Peyer's patch (tissue), 4 donors: ENCODE data around the gene ZBTB20. TPM values are rescaled to one million over a fixed set of nuclear protein-coding genes. Genes with fewer than 3 reads are reported as not detected.

Source experiments
- DNase-seq, 3 donors: peaks; one replicate each; pipeline ENCODE4 v3.0.0-alpha.2; 2017 to 2019
- H3K27ac ChIP-seq, 4 donors: fragments of 200-600 bp; sonication (generic); one replicate each; pipeline ENCODE4 v1.5.1; 2016 to 2019
- H3K27me3 ChIP-seq, 2 donors: fragments of 200-600 bp; sonication (generic); one replicate each; pipeline ENCODE4 v1.5.1; 2019
- H3K36me3 ChIP-seq, 3 donors: fragments of 200-600 bp; sonication (generic); one replicate each; pipeline ENCODE4 v1.5.1; 2016 to 2019
- H3K4me1 ChIP-seq, 4 donors: fragments of 200-600 bp; sonication (generic); one replicate each; pipeline ENCODE4 v1.5.1; 2016 to 2019
- H3K4me3 ChIP-seq, 4 donors: fragments of 200-600 bp; sonication (generic); 1 replicate in 3 of 4; 2 replicates in 1 of 4; pipeline ENCODE4 v1.5.1; 2016 to 2019; ENCODE audit warnings: mild to moderate bottlenecking in 1 of 4
- H3K9me3 ChIP-seq, 4 donors: fragments of 200-600 bp; sonication (generic); one replicate each; pipeline ENCODE4 v1.5.1; 2016 to 2019; ENCODE audit warnings: mild to moderate bottlenecking in 1 of 4
- CTCF ChIP-seq, 6 experiments: fragments of 450-650 bp in 4 of 6; fragments of 200-600 bp in 2 of 6; sonication (generic) in 1 of 6; IDR thresholded peaks; one replicate each; pipeline ENCODE4 v1.5.1; 2017 to 2019; ENCODE audit warnings: antibody characterized with exemption in 6 of 6, mild to moderate bottlenecking in 3 of 6, moderate library complexity in 1 of 6
- POLR2A ChIP-seq, 2 donors: fragments of 450-650 bp; IDR thresholded peaks; one replicate each; pipeline ENCODE4 v1.5.1; 2017; ENCODE audit warnings: antibody characterized with exemption in 2 of 2, mild to moderate bottlenecking in 2 of 2, moderate library complexity in 2 of 2
- total RNA-seq, 4 donors: library from RNA; depleted of rRNA; stranded (reverse); fragments of >200 nt; gene quantifications; one replicate each; pipeline ENCODE4 v1.1.0, GENCODE V29; 2016

Gene ZBTB20
- total RNA-seq, 4 donors from 2014 or later, result 19.6 to 135 (median 57.2) TPM

- DNase-seq, result no peak
Observed at GRCh38 chr3:114384558-114384903, 762.6 kb downstream of the ZBTB20 start.

GRCh38 chr3:114383875-114384557, 763.1 kb downstream of the ZBTB20 start:
- TF ChIP-seq POLR2A (IDR thresholded peaks at IDR 0.05) (no peak), CTCF (IDR thresholded peaks at IDR 0.05) (peak; percentile 70 to 96 (median 84))
- peaks cover 0 to 4% (median 0%) of the 10 kb centered on the region in 4 donors for H3K4me1 ChIP-seq
- peak; percentile 66 to 88 (median 70) for DNase-seq
- H3K27ac ChIP-seq, result peak overlapping the region in 3 of 4 donors; percentile 45 to 69 (median 64)
- no peaks in the 10 kb centered on the region for H3K9me3 ChIP-seq
- H3K27me3 ChIP-seq, result no peaks in the 10 kb centered on the region
- peaks cover 0 to 10% (median 0%) of the 10 kb centered on the region in 3 donors for H3K36me3 ChIP-seq
- peak overlapping the region in 3 of 4 donors; percentile 13 to 36 (median 35) for H3K4me3 ChIP-seq

More at GRCh38 chr3:114384558-114384903, 762.6 kb downstream of the ZBTB20 start:
- Histone ChIP-seq H3K4me1 (peaks cover 0 to 4% (median 0%) of the 10 kb centered on the region in 4 donors), H3K27me3 (no peaks in the 10 kb centered on the region), H3K27ac (peak overlapping the region in 3 of 4 donors; percentile 45 to 69 (median 64)), H3K4me3 (peak overlapping the region in 2 of 4 donors; percentile 35 to 36), H3K36me3 (peaks cover 0 to 10% (median 0%) of the 10 kb centered on the region in 3 donors), H3K9me3 (no peaks in the 10 kb centered on the region)
- TF ChIP-seq CTCF (IDR thresholded peaks at IDR 0.05), result no peak
- no peak for TF ChIP-seq POLR2A (IDR thresholded peaks at IDR 0.05)

GRCh38 chr3:114380233-114380651, 766.8 kb downstream of the ZBTB20 start:
- DNase-seq, result peak in 2 of 3 donors; percentile 49 to 56
- Histone ChIP-seq H3K36me3 (peaks cover 0 to 5% (median 0%) of the 10 kb centered on the region in 3 donors), H3K27ac (peak overlapping the region in 1 of 4 donors; percentile 49), H3K4me1 (peaks cover 0 to 4% (median 0%) of the 10 kb centered on the region in 4 donors), H3K4me3 (no peak overlapping the region), H3K9me3 (no peaks in the 10 kb centered on the region), H3K27me3 (no peaks in the 10 kb centered on the region)
- TF ChIP-seq POLR2A (IDR thresholded peaks at IDR 0.05), result no peak
- TF ChIP-seq CTCF (IDR thresholded peaks at IDR 0.05), result no peak

- Histone ChIP-seq H3K9me3 (no peaks in the 10 kb centered on the region), H3K27ac (peak overlapping the region in 1 of 4 donors; percentile 49), H3K36me3 (peaks cover 0 to 5% (median 0%) of the 10 kb centered on the region in 3 donors), H3K4me1 (peaks cover 0 to 4% (median 0%) of the 10 kb centered on the region in 4 donors), H3K4me3 (no peak overlapping the region), H3K27me3 (no peaks in the 10 kb centered on the region)
- DNase-seq, result no peak
- TF ChIP-seq CTCF (IDR thresholded peaks at IDR 0.05) (no peak), POLR2A (IDR thresholded peaks at IDR 0.05) (no peak)
Observed at GRCh38 chr3:114379266-114379665, 767.8 kb downstream of the ZBTB20 start.

- no peak overlapping the region for H3K27ac ChIP-seq
- DNase-seq, result no peak
- no peaks in the 10 kb centered on the region for H3K9me3 ChIP-seq
- peaks cover 0 to 5% (median 0%) of the 10 kb centered on the region in 3 donors for H3K36me3 ChIP-seq
- no peak overlapping the region for H3K4me3 ChIP-seq
- peaks cover 0 to 4% (median 0%) of the 10 kb centered on the region in 4 donors for H3K4me1 ChIP-seq
- H3K27me3 ChIP-seq, result no peaks in the 10 kb centered on the region
- no peak for TF ChIP-seq CTCF (IDR thresholded peaks at IDR 0.05)
- TF ChIP-seq POLR2A (IDR thresholded peaks at IDR 0.05), result no peak
Observed at GRCh38 chr3:114378760-114379159, 768.3 kb downstream of the ZBTB20 start.
